ENCODE measurements around the gene TMEM213. TPM values are rescaled to one million over a fixed set of nuclear protein-coding genes. Genes with fewer than 3 reads are reported as not detected.

TMEM213 gene
- total and polyA plus RNA-seq, 2 of the 8 experiments (the other 6 are each of a cell fraction or from before 2014, with no cell fraction given) = 0.21 to 0.67 TPM

- Histone ChIP-seq H3K79me2 (ENCODE audit: control insufficient read depth in 1 of 2, insufficient read depth in 2 of 2, low read length in 2 of 2) (no peaks in the 10 kb centered on the region), H3K9me3 (ENCODE audit: insufficient read depth in 2 of 2, low read depth in 1 of 2, low read length in 1 of 2) (no peaks in the 10 kb centered on the region), H2BK120ac (replicated peaks; ENCODE audit: low read depth, low read length) (no peak overlapping the region), H3K56ac (replicated peaks; ENCODE audit: insufficient read length, low read depth, low read length) (no peak overlapping the region), H2BK5ac (ENCODE audit: low read depth, low read length) (no peak overlapping the region), H3K23ac (ENCODE audit: insufficient read length) (no peak overlapping the region), H2BK20ac (ENCODE audit: low read length) (no peak overlapping the region), H2BK12ac (ENCODE audit: low read depth, low read length) (no peak overlapping the region), H4K91ac (replicated peaks; ENCODE audit: insufficient read length, low read length) (no peak overlapping the region), H3K4me2 (ENCODE audit: insufficient read depth in 1 of 2, low read depth in 2 of 2, low read length in 2 of 2) (no peak overlapping the region), H3K23me2 (ENCODE audit: low read depth, low read length) (no peaks in the 10 kb centered on the region), H3K27ac (ENCODE audit: low read depth, low read length) (no peak overlapping the region), H2AK5ac (ENCODE audit: low read depth, low read length) (no peak overlapping the region), H2AFZ (ENCODE audit: low read length) (no peak overlapping the region), H3K4me1 (replicated peaks in 1 of 4; ENCODE audit: control insufficient read depth in 3 of 4, insufficient read depth in 4 of 4, low read length in 3 of 4) (no peaks in the 10 kb centered on the region), H3K4me3 (ENCODE audit: extremely low read depth in 1 of 4, insufficient read depth in 2 of 4, low read depth in 3 of 4, low read length in 4 of 4) (no peak overlapping the region), H3K9ac (replicated peaks in 1 of 4; ENCODE audit: extremely low read depth in 1 of 4, low read depth in 3 of 4, low read length in 3 of 4) (no peak overlapping the region), H3K4ac (replicated peaks; ENCODE audit: insufficient read length, low read depth, low read length) (no peak overlapping the region), H4K8ac (ENCODE audit: extremely low read depth, insufficient read depth, low read length) (no peak overlapping the region), H3K36me3 (ENCODE audit: control insufficient read depth in 2 of 4, insufficient read depth in 4 of 4, low read length in 3 of 4) (peaks cover 4 to 18% (median 11%) of the 10 kb centered on the region in 4 experiments; a peak in 5 of 8 replicates), H3K27me3 (replicated peaks in 1 of 4; ENCODE audit: control insufficient read depth in 3 of 4, extremely low read depth in 1 of 4, insufficient read depth in 3 of 4, low read length in 3 of 4) (no peaks in the 10 kb centered on the region), H3K18ac (ENCODE audit: extremely low read depth, low read length) (no peak overlapping the region), H4K5ac (ENCODE audit: insufficient read length, low read depth, low read length) (no peak overlapping the region), H3K14ac (ENCODE audit: insufficient read length) (no peak overlapping the region), H4K20me1 (replicated peaks in 1 of 2; ENCODE audit: control insufficient read depth in 1 of 2, insufficient read depth in 2 of 2, low read length in 2 of 2) (no peaks in the 10 kb centered on the region), H2BK15ac (ENCODE audit: low read length) (no peak overlapping the region), H3K79me1 (ENCODE audit: low read depth, low read length) (no peaks in the 10 kb centered on the region)
- 94% methylated on average over 14 of the region's 14 CpGs; no CpG with 5 or more reads in 1 of the 2 experiments for WGBS, 2 experiments (ENCODE audit: extremely low coverage in 1 of 2, insufficient coverage in 1 of 2, insufficient read length in 1 of 2, insufficient replicate concordance in 2 of 2, low coverage in 1 of 2, low lambda C conversion rate in 2 of 2, missing lambda C conversion rate in 1 of 2)
- POLR2A ChIA-PET (ENCODE audit: partially characterized antibody) = interaction anchor here (0.7 kb wide), 1 partner anchor 1144 kb away, joined by 3 read pairs; no protein-coding TSS in a partner anchor
- FAIRE-seq (no peak), DNase-seq (ENCODE audit: low read depth in 1 of 2, low spot score in 2 of 2) (no peak)
- CTCF ChIA-PET (ENCODE audit: partially characterized antibody) = interaction anchor here (0.8 kb wide), 1 partner anchor 21 kb away, joined by 3 read pairs; no protein-coding TSS in a partner anchor
- no peak for TF ChIP-seq JUN (IDR thresholded peaks at IDR 0.05; ENCODE audit: low read depth, low read length)
- TF ChIP-seq, protein P1, sequence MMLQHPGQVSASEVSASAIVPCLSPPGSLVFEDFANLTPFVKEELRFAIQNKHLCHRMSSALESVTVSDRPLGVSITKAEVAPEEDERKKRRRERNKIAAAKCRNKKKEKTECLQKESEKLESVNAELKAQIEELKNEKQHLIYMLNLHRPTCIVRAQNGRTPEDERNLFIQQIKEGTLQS (IDR thresholded peaks at IDR 0.05; ENCODE audit: insufficient read depth, low read depth, low read length) = no peak
These were observed 70.9 kb downstream of the TMEM213 start for GRCh38 chr7:138868711-138869110.

Measured in H1 (cell line).